HepG2 (cell line): ENCODE measurements around the gene CYTH1.

Experiments
- CHD2 ChIP-seq: IDR thresholded peaks from 2 replicates; pipeline ENCODE4 v1.6.1; 2011; ENCODE audit warnings: low read depth, low read length, improper control_type of control experiment
- ELF1 ChIP-seq: sonication (generic); formaldehyde crosslinking; IDR thresholded peaks from 2 replicates; pipeline ENCODE4 v1.4.0; 2020; ENCODE audit warnings: missing genetic modification reagents
- ETV6 ChIP-seq: sonication (generic); formaldehyde crosslinking; conservative IDR thresholded peaks from 2 replicates; pipeline ENCODE4 v1.4.0; 2020; ENCODE audit warnings: missing genetic modification reagents
- KAT7 ChIP-seq: IDR thresholded peaks from 2 replicates; pipeline ENCODE4 v1.6.1; 2018; ENCODE audit warnings: borderline replicate concordance, missing compliant biosample characterization
- MTA3 ChIP-seq: sonication (generic); formaldehyde crosslinking; IDR thresholded peaks from 2 replicates; pipeline ENCODE4 v1.4.0; 2020; ENCODE audit warnings: missing genetic modification reagents
- NR2C2 ChIP-seq: sonication (generic); formaldehyde crosslinking; IDR thresholded peaks from 2 replicates; pipeline ENCODE4 v1.4.0; 2020; ENCODE audit warnings: missing genetic modification reagents, mild to moderate bottlenecking, moderate library complexity, borderline replicate concordance
- POLR2A ChIP-seq, 2 experiments: IDR thresholded peaks; 2 replicates each; pipeline ENCODE4 v1.6.1; 2011; ENCODE audit warnings: low read depth in 2 of 2, low read length in 2 of 2, mild to moderate bottlenecking in 1 of 2, moderate library complexity in 1 of 2; ENCODE audit not compliant: insufficient read depth in 1 of 2
- POLR2AphosphoS5 ChIP-seq: IDR thresholded peaks from 2 replicates; pipeline ENCODE4 v1.6.1; 2012; ENCODE audit warnings: low read depth, low read length
- TRIM24 ChIP-seq: sonication (generic); formaldehyde crosslinking; IDR thresholded peaks from 2 replicates; pipeline ENCODE4 v1.8.0; 2022; ENCODE audit warnings: mild to moderate bottlenecking, missing genetic modification reagents
- ZNF660 ChIP-seq: sonication (generic); formaldehyde crosslinking; IDR thresholded peaks from 2 replicates; pipeline ENCODE4 v1.5.1; 2020; ENCODE audit warnings: mild to moderate bottlenecking, low read depth, missing genetic modification reagents, borderline replicate concordance
- ZNF777 ChIP-seq: sonication (generic); formaldehyde crosslinking; IDR thresholded peaks from 2 replicates; pipeline ENCODE4 v1.4.0; 2020; ENCODE audit warnings: missing genetic modification reagents
- TF ChIP-seq, protein P1 (sequence below): sonication (generic); formaldehyde crosslinking; IDR thresholded peaks from 2 replicates; pipeline ENCODE4 v1.5.0; 2020; ENCODE audit warnings: missing genetic modification reagents
- TF ChIP-seq, protein P2 (sequence below): sonication (generic); formaldehyde crosslinking; IDR thresholded peaks from 2 replicates; pipeline ENCODE4 v1.5.0; 2020; ENCODE audit warnings: mild to moderate bottlenecking, missing genetic modification reagents, moderate library complexity
- TF ChIP-seq, protein P3 (sequence below): sonication (generic); formaldehyde crosslinking; IDR thresholded peaks from 2 replicates; pipeline ENCODE4 v1.8.1; 2022; ENCODE audit warnings: mild to moderate bottlenecking, missing genetic modification reagents

DNA sequence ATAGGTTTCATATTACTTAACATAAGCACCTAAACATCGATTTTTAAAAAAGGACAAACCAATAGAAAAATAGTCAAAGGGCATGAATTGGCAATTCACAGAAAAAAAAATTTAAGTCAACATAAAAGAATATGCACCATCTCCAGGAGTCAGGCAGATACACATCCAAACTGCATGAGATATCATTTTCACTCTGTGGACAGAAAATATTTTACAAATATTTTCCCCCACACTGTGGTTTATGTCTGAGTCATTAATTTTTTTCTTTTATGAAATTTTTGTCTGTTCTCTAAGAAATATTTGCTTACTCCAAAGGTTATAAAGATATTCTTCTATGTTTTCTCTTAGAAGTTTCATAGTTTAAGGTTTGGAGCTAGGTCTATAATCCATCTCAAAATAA is 130.5 kb downstream of the CYTH1 start:
- no peak for TF ChIP-seq POLR2AphosphoS5
- TF ChIP-seq KAT7 (CRISPR knock-in tag) = no peak
- TF ChIP-seq, protein P1, sequence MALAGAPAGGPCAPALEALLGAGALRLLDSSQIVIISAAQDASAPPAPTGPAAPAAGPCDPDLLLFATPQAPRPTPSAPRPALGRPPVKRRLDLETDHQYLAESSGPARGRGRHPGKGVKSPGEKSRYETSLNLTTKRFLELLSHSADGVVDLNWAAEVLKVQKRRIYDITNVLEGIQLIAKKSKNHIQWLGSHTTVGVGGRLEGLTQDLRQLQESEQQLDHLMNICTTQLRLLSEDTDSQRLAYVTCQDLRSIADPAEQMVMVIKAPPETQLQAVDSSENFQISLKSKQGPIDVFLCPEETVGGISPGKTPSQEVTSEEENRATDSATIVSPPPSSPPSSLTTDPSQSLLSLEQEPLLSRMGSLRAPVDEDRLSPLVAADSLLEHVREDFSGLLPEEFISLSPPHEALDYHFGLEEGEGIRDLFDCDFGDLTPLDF (CRISPR knock-in tag) = no peak
- no peak for TF ChIP-seq POLR2A (IDR thresholded peaks at IDR 0.05; ENCODE audit: insufficient read depth in 1 of 2, low read depth in 2 of 2, low read length in 2 of 2)
- TF ChIP-seq ETV6 (CRISPR knock-in tag) = no peak
- no peak for TF ChIP-seq MTA3 (CRISPR knock-in tag)
- no peak for TF ChIP-seq ZNF777 (CRISPR knock-in tag)
- TF ChIP-seq CHD2 = no peak
- TF ChIP-seq ELF1 (CRISPR knock-in tag) = no peak
- no peak for TF ChIP-seq TRIM24 (CRISPR knock-in tag)
- TF ChIP-seq, protein P2, sequence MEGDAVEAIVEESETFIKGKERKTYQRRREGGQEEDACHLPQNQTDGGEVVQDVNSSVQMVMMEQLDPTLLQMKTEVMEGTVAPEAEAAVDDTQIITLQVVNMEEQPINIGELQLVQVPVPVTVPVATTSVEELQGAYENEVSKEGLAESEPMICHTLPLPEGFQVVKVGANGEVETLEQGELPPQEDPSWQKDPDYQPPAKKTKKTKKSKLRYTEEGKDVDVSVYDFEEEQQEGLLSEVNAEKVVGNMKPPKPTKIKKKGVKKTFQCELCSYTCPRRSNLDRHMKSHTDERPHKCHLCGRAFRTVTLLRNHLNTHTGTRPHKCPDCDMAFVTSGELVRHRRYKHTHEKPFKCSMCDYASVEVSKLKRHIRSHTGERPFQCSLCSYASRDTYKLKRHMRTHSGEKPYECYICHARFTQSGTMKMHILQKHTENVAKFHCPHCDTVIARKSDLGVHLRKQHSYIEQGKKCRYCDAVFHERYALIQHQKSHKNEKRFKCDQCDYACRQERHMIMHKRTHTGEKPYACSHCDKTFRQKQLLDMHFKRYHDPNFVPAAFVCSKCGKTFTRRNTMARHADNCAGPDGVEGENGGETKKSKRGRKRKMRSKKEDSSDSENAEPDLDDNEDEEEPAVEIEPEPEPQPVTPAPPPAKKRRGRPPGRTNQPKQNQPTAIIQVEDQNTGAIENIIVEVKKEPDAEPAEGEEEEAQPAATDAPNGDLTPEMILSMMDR (CRISPR knock-in tag) = no peak
- no peak for TF ChIP-seq ZNF660 (CRISPR knock-in tag)
- TF ChIP-seq, protein P3, sequence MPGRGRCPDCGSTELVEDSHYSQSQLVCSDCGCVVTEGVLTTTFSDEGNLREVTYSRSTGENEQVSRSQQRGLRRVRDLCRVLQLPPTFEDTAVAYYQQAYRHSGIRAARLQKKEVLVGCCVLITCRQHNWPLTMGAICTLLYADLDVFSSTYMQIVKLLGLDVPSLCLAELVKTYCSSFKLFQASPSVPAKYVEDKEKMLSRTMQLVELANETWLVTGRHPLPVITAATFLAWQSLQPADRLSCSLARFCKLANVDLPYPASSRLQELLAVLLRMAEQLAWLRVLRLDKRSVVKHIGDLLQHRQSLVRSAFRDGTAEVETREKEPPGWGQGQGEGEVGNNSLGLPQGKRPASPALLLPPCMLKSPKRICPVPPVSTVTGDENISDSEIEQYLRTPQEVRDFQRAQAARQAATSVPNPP (CRISPR knock-in tag) = no peak
- no peak for TF ChIP-seq NR2C2 (CRISPR knock-in tag)
